Measurements from ENCODE around the gene LSM7. TPM values are rescaled to one million over a fixed set of nuclear protein-coding genes. Genes with fewer than 3 reads are reported as not detected.

The LSM7 gene
- total RNA-seq, 8 experiments from 2014 or later = 143 to 444 (median 296) TPM

DNA sequence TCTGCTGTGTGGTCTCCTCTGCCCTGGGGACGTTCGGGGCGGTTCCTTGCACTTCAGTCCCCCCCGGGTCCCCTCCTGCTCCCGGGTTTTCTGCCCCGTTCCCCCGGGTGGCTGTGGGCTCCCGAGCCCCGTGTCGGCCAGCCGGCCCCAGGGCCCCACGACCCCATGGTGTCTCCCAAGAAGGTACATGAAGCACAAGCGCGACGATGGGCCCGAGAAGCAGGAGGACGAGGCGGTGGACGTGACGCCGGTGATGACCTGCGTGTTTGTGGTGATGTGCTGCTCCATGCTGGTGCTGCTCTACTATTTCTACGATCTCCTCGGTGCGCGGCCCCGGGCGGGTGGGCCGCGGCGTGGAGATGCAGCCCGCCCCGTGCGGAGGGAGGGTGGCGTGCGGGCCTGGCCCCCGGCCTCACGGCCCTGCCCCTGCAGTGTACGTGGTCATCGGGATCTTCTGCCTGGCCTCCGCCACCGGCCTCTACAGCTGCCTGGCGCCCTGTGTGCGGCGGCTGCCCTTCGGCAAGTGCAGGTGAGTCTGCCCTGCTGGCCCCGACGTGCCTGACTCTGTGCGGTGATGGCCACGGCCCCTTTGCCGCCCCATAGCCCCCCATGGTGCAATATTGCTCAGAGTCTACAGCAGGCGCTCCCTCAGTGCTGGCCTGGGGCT, 11.4 kb upstream of the LSM7 start:
- H3K4me3 ChIP-seq = no peak overlapping the region
- in situ Hi-C loops (cut with MboI; ENCODE audit: low pct_unique_long_range_greater_than_20kb in 2 of 9, low sequenced_read_pairs in 9 of 9, unreplicated experiment in 9 of 9) = no loop called here
- H3K27ac ChIP-seq = no peak overlapping the region
- ATAC-seq (replicated peaks in 6 of 8) = no peak
- peaks cover 14 to 20% of the 10 kb centered on the region in 2 donors for H3K4me1 ChIP-seq (replicated peaks in 1 of 2)
- WGBS, 10 experiments = no CpG with 5 or more reads among the region's 52 CpGs

DNA sequence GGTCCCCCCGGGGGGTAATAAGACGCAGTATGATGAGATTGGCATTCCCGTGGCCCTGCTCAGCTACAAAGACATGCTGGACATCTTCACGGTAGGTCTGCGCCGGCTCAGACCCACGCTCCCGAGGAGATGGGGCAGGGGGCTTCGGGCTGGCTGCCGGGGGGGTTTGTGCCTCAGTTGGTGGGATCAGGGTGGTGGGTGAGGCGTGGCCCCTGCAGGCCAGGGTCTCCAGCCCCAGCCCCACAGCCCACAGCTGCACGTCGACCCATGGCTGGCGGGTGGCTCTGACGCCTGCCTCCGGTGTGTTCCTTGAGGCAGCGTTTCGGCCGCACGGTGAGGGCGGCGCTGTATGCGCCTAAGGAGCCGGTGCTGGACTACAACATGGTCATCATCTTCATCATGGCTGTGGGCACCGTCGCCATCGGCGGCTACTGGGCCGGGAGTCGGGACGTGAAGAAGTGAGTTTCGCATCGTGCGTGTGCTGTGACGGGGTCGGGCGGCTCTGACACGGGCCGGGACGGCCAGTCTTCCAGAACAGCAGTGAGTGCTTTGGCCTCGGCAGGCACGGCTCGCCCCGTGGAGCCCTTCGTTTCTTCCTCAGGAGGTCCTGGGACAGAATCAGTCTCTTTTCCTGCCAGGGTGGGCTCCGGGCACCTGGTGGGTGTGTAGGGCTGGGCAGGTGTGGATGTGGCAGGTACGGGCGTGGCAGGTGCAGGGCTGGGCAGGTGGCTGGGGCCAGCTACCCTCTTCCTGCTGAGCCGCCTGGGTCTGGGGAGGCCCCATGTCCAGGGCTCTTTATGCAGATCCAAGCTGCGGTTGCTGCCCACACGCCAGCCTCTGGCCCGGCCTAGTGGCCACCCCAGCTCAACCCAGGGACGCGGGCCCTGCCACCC, 10.6 kb upstream of the LSM7 start:
- Histone ChIP-seq H3K27ac (no peak overlapping the region), H3K4me3 (no peak overlapping the region), H3K4me1 (replicated peaks in 1 of 2) (peaks cover 14 to 20% of the 10 kb centered on the region in 2 donors)
- in situ Hi-C loops (cut with MboI; ENCODE audit: low pct_unique_long_range_greater_than_20kb in 2 of 9, low sequenced_read_pairs in 9 of 9, unreplicated experiment in 9 of 9) = no loop called here
- ATAC-seq (replicated peaks in 6 of 8) = no peak
- 96 to 100% (median 96%) methylated on average over 3 to 10 of the region's 54 CpGs; no CpG with 5 or more reads in 7 of the 10 experiments for WGBS, 10 experiments

DNA sequence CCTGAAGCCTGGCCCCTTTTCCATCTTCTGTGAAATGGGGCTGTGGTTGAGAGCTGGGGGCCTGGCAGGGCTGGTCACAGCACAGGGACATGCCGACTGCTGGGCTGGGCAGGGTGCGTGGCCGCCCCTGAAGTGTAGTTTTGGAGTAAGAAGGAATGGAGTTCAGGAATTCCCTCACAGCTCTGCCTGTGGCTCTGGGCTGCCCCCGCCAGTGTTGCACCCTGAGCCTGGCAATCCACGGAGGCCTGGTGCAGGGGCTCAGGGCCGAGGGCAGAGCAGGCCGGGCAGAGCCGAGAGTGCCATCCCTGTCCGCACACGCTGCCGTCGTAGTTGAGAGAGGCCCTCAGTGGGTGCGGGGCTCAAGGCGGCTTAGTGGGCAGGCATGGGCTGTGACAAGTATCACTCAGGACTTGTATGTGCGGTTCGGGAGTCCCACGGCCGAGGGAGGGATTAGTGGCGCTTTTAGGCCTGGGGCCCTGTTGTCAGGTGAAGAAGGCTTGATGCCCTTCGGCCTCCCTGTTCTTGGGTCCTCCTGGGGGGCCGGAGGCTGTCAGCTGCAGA, 9.7 kb upstream of the LSM7 start:
- WGBS, 10 experiments = 90 to 100% (median 97%) methylated on average over 1 to 7 of the region's 21 CpGs; no CpG with 5 or more reads in 7 of the 10 experiments
- in situ Hi-C loops (cut with MboI; ENCODE audit: low pct_unique_long_range_greater_than_20kb in 2 of 9, low sequenced_read_pairs in 9 of 9, unreplicated experiment in 9 of 9) = no loop called here
- peaks cover 18 to 20% of the 10 kb centered on the region in 2 donors for H3K4me1 ChIP-seq (replicated peaks in 1 of 2)
- ATAC-seq (replicated peaks in 6 of 8) = no peak
- H3K27ac ChIP-seq = peak overlapping the region; percentile 71 to 91
- H3K4me3 ChIP-seq = no peak overlapping the region

DNA sequence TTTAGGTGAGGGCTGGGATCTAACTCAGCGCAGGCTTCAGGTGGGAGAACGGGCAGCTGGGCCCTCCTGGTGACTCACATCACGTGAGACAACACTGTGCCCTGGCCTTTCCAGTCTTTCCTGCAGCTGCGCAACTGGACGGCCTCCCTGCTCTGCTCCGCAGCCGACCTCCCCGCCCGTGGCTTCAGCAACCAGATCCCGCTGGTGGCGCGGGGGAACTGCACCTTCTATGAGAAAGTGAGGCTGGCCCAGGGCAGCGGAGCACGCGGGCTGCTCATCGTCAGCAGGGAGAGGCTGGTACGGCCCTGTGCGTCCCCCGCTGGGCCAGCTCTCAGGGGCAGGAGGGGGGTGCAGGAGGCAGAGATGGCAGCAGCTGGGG, 8.9 kb upstream of the LSM7 start:
- Histone ChIP-seq H3K4me3 (no peak overlapping the region), H3K4me1 (replicated peaks in 1 of 2) (peaks cover 21 to 24% of the 10 kb centered on the region in 2 donors), H3K27ac (peak overlapping the region; percentile 71 to 91)
- in situ Hi-C loops (cut with MboI; ENCODE audit: low pct_unique_long_range_greater_than_20kb in 2 of 9, low sequenced_read_pairs in 9 of 9, unreplicated experiment in 9 of 9) = no loop called here
- WGBS, 10 experiments = 100% methylated on average over 4 of the region's 19 CpGs; no CpG with 5 or more reads in 9 of the 10 experiments
- ATAC-seq (replicated peaks in 6 of 8) = peak in 7 of 8 experiments; percentile 78 to 91 (median 90)

DNA sequence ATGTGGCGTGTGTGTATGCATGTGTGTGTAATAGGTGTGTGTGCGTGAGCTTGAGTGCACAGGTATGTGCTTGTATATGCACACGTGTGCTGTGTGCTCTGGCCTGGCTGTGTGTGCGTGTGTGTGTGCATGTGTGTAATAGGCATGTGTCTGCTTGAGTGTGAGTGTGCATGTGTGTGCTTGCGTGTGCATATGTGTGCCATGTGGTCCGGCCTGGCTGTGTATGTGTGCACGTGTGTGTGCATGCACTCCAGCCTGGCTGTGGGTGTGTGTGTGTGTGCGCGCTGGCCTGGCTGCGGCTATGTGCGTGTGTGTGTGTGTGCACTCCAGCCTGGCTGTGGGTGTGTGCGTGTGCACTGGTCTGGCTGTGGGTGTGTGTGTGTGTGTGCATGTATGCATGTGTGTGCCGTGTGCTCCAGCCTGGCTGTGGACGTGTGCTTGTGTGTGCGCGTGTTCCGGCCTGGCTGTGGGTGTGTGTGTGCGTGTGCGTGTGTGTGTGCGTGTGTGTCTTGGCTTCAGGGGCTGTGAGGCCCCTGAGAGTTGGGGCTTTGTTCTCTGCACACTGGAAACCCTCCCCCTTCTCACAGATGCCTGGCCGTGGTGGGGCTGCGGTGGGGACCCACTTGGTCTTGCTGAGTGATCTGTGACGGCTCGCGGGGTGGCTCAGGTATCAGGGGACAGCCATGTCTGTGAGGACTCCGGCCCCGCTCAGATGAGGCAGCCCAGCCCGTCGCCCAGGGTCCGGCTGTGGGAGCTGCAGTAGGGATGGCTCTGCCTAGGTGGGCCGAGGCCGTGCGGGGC, 8.3 kb upstream of the LSM7 start:
- Histone ChIP-seq H3K27ac (peak overlapping the region; percentile 71 to 91), H3K4me1 (replicated peaks in 1 of 2) (peaks cover 27% of the 10 kb centered on the region in 2 donors), H3K4me3 (no peak overlapping the region)
- ATAC-seq (replicated peaks in 6 of 8) = no peak
- in situ Hi-C loops (cut with MboI; ENCODE audit: low pct_unique_long_range_greater_than_20kb in 2 of 9, low sequenced_read_pairs in 9 of 9, unreplicated experiment in 9 of 9) = no loop called here
- WGBS, 10 experiments = 84 to 100% (median 89%) methylated on average over 2 to 14 of the region's 33 CpGs; no CpG with 5 or more reads in 4 of the 10 experiments

DNA sequence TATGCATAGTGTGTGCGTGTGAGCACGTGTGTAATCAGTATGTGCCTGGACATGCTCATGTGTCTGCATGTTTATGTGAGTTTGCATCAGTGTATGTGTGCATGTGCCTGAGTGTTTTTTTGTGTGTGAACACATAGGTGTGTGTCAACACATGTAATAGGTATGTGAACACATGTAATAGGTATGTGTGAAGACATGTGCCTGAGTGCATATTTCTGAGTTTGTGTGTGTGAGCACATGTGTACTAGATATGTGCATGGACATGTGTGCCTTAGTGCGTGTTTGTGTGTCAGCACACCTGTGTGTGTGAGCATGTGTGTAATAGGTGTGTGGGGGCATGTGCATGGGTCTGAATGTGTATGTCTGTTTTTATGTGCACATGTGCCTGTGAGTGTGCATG, 7.5 kb upstream of the LSM7 start:
- no peak for ATAC-seq (replicated peaks in 6 of 8)
- Histone ChIP-seq H3K4me1 (replicated peaks in 1 of 2) (peaks cover 31 to 36% of the 10 kb centered on the region in 2 donors), H3K27ac (no peak overlapping the region), H3K4me3 (no peak overlapping the region)
- 80 to 86% (median 86%) methylated on average over 1 of the region's 3 CpGs; no CpG with 5 or more reads in 7 of the 10 experiments for WGBS, 10 experiments
- in situ Hi-C loops (cut with MboI; ENCODE audit: low pct_unique_long_range_greater_than_20kb in 2 of 9, low sequenced_read_pairs in 9 of 9, unreplicated experiment in 9 of 9) = no loop called here

DNA sequence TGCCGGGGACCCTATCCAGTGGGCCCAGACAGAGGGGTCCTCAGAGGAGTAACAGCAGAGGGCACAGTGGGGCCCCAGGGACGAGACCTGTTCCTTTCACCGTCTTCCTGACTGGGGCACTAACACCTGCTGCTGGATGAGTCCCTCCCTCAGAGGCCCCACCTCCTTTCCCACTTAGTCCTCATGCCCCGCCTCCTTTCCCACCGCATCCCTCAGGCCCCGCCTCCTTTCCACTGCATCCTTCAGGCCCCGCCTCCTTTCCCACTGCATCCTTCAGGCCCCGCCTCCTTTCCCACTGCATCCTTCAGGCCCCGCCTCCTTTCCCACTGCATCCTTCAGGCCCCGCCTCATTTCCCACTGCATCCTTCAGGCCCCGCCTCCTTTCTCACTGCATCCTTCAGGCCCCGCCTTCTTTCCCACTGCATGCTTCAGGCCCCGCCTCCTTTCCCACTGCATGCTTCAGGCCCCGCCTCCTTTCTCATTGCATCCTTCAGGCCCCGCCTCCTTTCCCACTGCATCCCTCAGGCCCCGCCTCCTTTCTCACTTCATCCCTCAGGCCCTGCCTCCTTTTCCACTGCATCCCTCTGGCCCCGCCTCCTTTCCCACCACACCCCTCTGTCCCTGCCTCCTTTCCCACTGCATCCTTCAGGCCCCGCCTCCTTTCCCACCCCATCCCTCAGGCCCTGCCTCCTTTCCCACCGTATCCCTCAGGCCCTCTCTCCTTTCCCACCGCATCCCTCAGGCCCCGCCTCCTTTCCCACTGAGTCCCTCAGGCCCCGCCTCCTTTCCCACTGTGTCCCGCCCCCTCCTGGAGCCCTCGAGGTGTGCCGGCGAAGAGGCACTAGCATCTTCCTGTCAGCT, 6.8 kb upstream of the LSM7 start:
- Histone ChIP-seq H3K4me1 (replicated peaks in 1 of 2) (peaks cover 38 to 43% of the 10 kb centered on the region in 2 donors), H3K27ac (no peak overlapping the region), H3K4me3 (no peak overlapping the region)
- in situ Hi-C loops (cut with MboI; ENCODE audit: low pct_unique_long_range_greater_than_20kb in 2 of 9, low sequenced_read_pairs in 9 of 9, unreplicated experiment in 9 of 9) = no loop called here
- 100% methylated on average over 1 to 3 of the region's 26 CpGs; no CpG with 5 or more reads in 7 of the 10 experiments for WGBS, 10 experiments
- no peak for ATAC-seq (replicated peaks in 6 of 8)

DNA sequence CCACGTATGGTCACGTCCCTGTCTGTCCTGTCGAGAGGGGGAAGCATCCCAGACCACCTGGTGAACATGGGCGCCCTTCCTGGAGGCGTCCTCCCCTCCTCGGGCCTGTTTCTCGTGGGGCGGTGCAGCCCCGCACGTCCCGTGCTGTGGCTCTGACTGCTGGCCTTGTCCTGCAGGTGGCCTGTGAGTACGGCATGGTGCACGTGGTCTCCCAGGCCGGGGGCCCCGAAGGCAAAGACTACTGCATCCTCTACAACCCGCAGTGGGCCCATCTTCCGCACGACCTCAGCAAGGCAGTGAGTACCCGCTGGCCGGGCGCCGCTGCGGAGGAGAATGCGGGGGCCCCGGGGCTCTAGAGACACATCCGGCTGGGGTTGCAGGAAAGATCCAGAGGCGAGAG, 6.0 kb upstream of the LSM7 start:
- H3K27ac ChIP-seq = no peak overlapping the region
- in situ Hi-C loops (cut with MboI; ENCODE audit: low pct_unique_long_range_greater_than_20kb in 2 of 9, low sequenced_read_pairs in 9 of 9, unreplicated experiment in 9 of 9) = no loop called here
- no peak for ATAC-seq (replicated peaks in 6 of 8)
- peaks cover 45 to 48% of the 10 kb centered on the region in 2 donors for H3K4me1 ChIP-seq (replicated peaks in 1 of 2)
- WGBS, 10 experiments = 80 to 100% (median 95%) methylated on average over 1 to 5 of the region's 27 CpGs; no CpG with 5 or more reads in 5 of the 10 experiments
- no peak overlapping the region for H3K4me3 ChIP-seq

DNA sequence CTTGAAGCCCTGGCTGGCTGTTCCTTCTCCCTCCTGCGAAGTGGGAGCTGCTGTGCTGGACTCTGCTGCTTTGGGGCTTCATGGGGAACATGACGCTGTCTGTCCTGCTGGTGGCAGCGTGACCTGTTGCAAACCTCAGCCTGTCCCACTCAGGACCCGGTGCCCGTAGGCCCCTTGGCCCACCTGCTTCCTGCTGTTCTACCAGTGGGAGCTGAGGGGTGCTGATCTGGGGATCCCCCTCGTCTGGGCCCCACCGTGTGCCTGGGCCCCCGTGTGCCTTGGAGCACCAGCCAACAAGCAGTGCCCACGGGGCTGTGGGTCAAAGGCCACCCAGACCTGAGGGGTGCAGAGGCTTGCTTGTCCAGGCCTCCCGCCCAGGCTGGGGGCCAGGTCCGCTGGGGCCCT, 5.4 kb upstream of the LSM7 start:
- ATAC-seq (replicated peaks in 6 of 8) = no peak
- peaks cover 48% of the 10 kb centered on the region in 2 donors for H3K4me1 ChIP-seq (replicated peaks in 1 of 2)
- WGBS, 10 experiments = 70 to 80% methylated on average over 1 to 2 of the region's 11 CpGs; no CpG with 5 or more reads in 8 of the 10 experiments
- no peak overlapping the region for H3K27ac ChIP-seq
- H3K4me3 ChIP-seq = no peak overlapping the region
- in situ Hi-C loops (cut with MboI; ENCODE audit: low pct_unique_long_range_greater_than_20kb in 2 of 9, low sequenced_read_pairs in 9 of 9, unreplicated experiment in 9 of 9) = no loop called here

DNA sequence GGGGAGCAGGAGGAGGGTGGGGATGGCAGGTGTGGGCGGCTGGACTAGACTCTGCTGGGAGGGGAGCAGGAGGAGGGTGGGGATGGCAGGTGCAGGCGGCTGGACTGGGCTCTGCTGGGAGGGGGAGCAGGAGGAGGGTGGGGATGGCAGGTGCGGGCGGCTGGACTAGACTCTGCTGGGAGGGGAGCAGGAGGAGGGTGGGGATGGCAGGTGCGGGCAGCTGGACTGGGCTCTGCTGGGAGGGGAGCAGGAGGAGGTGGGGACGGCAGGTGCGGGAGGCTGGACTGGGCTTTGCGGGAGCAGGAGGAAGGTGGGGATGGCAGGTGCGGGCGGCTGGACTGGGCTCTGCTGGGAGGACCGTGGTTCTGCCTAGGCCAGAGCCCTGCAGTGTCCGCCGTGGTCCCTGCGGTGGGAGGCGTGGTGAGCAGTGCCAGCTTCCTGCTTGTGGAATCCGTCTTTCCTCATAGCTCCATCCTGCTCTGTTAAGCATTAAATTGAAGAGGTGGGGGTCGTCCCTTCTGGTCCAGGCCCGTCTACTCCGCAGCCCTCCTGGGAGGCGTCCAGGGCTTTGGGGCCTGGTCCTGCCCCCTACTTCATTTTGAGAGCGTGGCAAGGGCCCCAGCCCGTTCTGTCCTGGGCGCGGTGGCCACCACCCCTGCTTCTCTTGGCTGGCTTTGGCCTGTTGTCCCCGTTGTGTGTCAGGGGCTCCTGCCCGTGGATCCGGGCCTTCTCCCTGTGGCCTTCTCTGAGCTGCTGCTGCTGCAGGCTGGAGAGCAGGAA, 4.8 kb upstream of the LSM7 start:
- H3K4me3 ChIP-seq = no peak overlapping the region
- H3K27ac ChIP-seq = no peak overlapping the region
- no peak for ATAC-seq (replicated peaks in 6 of 8)
- 80 to 100% (median 93%) methylated on average over 1 to 3 of the region's 27 CpGs; no CpG with 5 or more reads in 6 of the 10 experiments for WGBS, 10 experiments
- peaks cover 46 to 48% of the 10 kb centered on the region in 2 donors for H3K4me1 ChIP-seq (replicated peaks in 1 of 2)
- in situ Hi-C loops (cut with MboI; ENCODE audit: low pct_unique_long_range_greater_than_20kb in 2 of 9, low sequenced_read_pairs in 9 of 9, unreplicated experiment in 9 of 9) = no loop called here

DNA sequence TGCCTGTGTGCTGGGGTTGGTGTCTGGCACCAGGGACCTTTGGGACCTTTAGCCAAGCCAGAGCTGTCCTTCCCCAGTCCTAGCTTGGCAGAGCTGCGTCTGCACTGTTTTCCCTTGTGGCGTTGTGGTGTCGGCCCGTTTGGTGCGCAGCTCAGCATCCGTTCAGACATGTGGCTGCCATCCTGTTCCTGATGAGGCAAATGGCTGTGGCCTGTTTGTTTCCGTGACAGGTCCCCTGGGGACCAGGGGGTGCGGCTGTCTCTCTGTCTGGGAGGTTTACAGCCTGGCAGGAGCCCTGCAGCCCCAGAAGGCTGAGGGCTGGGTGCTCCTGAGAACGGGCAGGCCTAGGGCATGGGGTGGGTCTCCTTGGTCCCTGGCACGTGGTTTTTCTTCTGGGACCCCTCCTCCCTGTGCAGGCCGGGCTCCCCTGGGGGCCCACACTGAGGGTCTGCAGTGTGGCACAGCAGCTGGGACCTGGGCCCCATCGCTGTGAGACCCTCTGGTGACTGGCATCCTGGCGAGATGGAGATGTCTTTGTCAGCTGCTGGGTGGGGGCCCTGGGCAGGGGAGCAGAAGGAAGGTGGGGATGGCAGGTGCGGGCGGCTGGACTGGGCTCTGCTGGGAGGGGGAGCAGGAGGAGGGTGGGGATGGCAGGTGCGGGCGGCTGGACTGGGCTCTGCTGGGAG, 4.1 kb upstream of the LSM7 start:
- H3K27ac ChIP-seq = peak overlapping the region in 1 of 2 donors; percentile 47
- H3K4me3 ChIP-seq = no peak overlapping the region
- WGBS, 10 experiments = 39 to 85% (median 80%) methylated on average over 1 to 5 of the region's 17 CpGs; no CpG with 5 or more reads in 7 of the 10 experiments
- in situ Hi-C loops (cut with MboI; ENCODE audit: low pct_unique_long_range_greater_than_20kb in 2 of 9, low sequenced_read_pairs in 9 of 9, unreplicated experiment in 9 of 9) = no loop called here
- ATAC-seq (replicated peaks in 6 of 8) = no peak
- H3K4me1 ChIP-seq (replicated peaks in 1 of 2) = peaks cover 39 to 44% of the 10 kb centered on the region in 2 donors

Measured in motor neuron (in vitro differentiated cells).